Large intestine (tissue), 3 donors: ENCODE results near the gene CASTOR1. TPM values are rescaled to one million over a fixed set of nuclear protein-coding genes. Genes with fewer than 3 reads are reported as not detected.

Experiments
- DNase-seq, 2 donors: peaks; one replicate each; pipeline versions ENCODE4 v3.0.0 to v3.0.0-alpha.2; 2013
- H3K27ac ChIP-seq: one replicate; pipeline ENCODE4 v1.5.1; 2013; ENCODE audit warnings: low read length
- H3K27me3 ChIP-seq: 2 replicates; pipeline ENCODE4 v1.6.1; 2013; ENCODE audit warnings: low read length; ENCODE audit not compliant: control insufficient read depth, insufficient read depth
- H3K36me3 ChIP-seq: 2 replicates; pipeline ENCODE4 v1.6.1; 2013; ENCODE audit warnings: low read length; ENCODE audit not compliant: control insufficient read depth, insufficient read depth
- H3K4me1 ChIP-seq: one replicate; pipeline ENCODE4 v1.6.1; 2013; ENCODE audit warnings: low read length; ENCODE audit not compliant: control insufficient read depth, insufficient read depth
- H3K4me3 ChIP-seq: one replicate; pipeline ENCODE4 v1.5.1; 2013; ENCODE audit warnings: low read length
- H3K9me3 ChIP-seq: one replicate; pipeline ENCODE4 v1.6.1; 2013; ENCODE audit warnings: mild to moderate bottlenecking, low read depth, low read length, moderate library complexity; ENCODE audit not compliant: control insufficient read depth
- WGBS: methylation state at CpG from one replicate; pipeline ENCODE4 v1.1.5; 2013; ENCODE audit warnings: low lambda C conversion rate; ENCODE audit not compliant: insufficient coverage; 5-methylcytosine and 5-hydroxymethylcytosine counted together
- polyA plus RNA-seq: library from polyadenylated mRNA; unstranded; fragments of 120-200 nt; gene quantifications from one replicate; pipeline ENCODE4 v1.2.1, GENCODE V29; 2013

The CASTOR1 gene
- polyA plus RNA-seq, 1 donor, result 7.0 TPM

DNA sequence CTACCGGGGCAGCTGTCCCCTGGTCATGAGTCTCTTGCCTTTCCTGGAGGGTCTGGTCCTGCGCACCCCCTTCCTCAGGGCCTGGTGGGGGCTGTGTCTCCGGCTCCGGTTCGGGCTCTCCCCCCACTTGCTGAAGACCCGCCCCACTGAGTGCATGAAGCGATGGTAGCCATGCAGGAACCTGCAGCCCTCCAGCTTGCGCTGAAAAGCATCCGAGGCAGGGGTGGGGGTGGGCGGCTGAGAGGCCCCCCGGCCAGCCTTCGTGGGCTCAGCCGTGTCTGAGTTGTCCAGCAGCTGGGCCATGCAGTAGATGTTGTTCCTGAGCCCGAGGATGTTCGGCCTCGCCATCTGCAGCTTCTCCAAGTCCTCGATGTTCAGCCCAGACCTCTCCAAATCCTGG, 25.4 kb downstream of the CASTOR1 start:
- no peaks in the 10 kb centered on the region for H3K36me3 ChIP-seq
- peaks cover 19% of the 10 kb centered on the region for H3K4me1 ChIP-seq
- no peak overlapping the region for H3K4me3 ChIP-seq
- WGBS, result no CpG with 5 or more reads among the region's 17 CpGs
- no peaks in the 10 kb centered on the region for H3K9me3 ChIP-seq
- H3K27ac ChIP-seq, result no peak overlapping the region
- H3K27me3 ChIP-seq, result no peaks in the 10 kb centered on the region
- DNase-seq, result no peak

DNA sequence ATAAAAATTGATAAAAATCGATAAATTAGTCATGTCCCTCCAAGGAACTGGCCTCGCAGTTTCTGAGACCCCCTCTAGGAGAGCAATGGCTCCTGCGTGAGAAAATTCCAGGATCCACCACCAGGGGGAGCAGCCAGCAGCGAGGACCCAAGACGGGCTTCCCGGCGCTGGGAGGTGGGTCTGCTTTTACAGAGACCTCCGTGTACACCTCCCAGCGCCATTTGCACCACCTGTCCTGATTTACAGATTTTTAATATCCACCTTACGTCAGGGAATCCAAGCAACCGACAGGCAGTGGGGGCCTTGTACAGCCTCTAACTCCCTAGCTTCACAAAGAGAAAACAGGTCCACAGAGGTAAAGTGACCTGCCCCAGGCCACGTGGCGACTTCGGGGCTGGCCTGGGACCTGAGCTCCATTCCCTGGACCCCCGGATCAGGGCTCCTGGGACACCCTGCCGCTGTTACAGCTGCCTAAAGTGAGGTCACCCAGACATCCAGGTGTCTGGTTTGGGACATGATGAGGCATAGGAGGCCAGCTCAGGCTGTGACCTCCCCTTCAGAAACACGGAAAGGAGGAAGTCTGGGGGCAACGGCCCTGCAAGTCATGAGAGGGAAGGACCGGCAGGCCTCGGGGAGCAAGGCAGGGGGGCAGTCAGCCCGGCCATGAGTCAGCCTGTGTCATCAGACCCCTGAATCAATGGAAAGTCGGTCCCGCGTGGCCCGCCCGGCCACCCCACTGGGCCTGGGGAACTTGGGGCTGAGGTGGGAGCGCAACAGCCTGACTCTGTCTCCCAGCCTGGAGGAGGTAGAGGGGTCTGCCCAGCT, 26.2 kb downstream of the CASTOR1 start:
- Histone ChIP-seq H3K9me3 (no peaks in the 10 kb centered on the region), H3K4me1 (peaks cover 26% of the 10 kb centered on the region), H3K27me3 (no peaks in the 10 kb centered on the region), H3K27ac (no peak overlapping the region), H3K4me3 (no peak overlapping the region), H3K36me3 (no peaks in the 10 kb centered on the region)
- no CpG with 5 or more reads among the region's 27 CpGs for WGBS
- peak in 1 of 2 donors; percentile 53 for DNase-seq

DNA sequence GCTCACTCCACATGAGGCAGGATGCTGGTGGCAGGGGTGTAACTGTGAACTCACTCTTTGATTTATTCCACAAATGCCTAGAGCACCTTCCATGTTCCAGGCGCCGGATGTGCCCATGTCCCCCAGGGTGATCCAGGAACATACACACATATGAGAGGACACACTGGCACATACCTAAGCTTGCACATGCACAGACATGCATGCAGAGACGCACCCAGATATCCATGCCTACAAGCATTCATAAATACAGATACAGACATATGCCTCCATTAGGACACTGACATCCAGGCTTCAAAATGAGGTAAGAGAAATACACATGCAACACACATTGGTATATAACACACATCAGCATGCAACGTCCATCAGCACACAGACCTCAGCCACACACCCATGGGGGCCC, 27.2 kb downstream of the CASTOR1 start:
- WGBS, result no CpG with 5 or more reads among the region's 4 CpGs
- Histone ChIP-seq H3K4me1 (peaks cover 28% of the 10 kb centered on the region), H3K27ac (no peak overlapping the region), H3K4me3 (no peak overlapping the region), H3K27me3 (no peaks in the 10 kb centered on the region), H3K9me3 (no peaks in the 10 kb centered on the region), H3K36me3 (no peaks in the 10 kb centered on the region)
- DNase-seq, result no peak

DNA sequence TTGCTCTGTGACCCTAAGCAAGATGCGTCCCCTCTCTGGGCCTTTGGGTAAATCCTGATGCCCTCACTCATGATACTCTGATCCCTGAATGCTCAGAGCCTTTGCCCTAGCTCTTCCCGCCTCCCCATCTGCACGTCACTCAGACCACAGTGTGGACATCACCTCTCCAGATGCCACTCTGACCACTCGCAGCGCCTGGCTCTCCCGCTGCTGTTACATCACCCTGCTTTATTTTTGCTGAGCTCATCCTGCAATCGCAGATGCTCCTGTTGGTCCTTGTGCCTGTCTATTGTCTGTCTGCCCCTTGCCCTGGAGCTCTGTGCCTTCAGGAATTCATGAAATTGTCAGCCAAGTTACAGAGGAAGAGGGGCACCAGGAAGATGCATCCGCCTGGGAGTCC, 28.2 kb downstream of the CASTOR1 start:
- H3K4me1 ChIP-seq, result peaks cover 23% of the 10 kb centered on the region
- no peaks in the 10 kb centered on the region for H3K9me3 ChIP-seq
- no peaks in the 10 kb centered on the region for H3K36me3 ChIP-seq
- DNase-seq, result no peak
- no peaks in the 10 kb centered on the region for H3K27me3 ChIP-seq
- H3K4me3 ChIP-seq, result no peak overlapping the region
- no CpG with 5 or more reads among the region's 8 CpGs for WGBS
- H3K27ac ChIP-seq, result no peak overlapping the region

DNA sequence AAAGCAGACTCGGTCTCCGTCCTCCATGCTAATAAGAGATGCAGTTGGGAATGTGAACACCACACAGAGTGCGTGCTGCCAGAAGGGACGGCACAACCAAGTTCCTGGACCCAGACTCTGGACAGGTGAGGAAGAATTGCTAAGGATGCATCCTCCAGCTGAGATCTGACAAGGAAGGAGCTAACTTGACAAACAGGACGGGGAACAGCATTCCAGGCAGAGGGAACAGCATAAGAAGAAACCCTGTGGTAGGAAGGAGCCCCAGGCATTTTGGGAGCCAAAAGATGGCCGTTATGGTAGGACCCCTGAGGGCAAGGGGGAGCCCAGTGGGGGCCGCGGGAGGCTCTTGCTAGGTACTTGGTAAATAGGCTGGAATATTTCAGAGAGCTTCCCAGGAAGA, 28.6 kb downstream of the CASTOR1 start:
- H3K4me3 ChIP-seq, result no peak overlapping the region
- DNase-seq, result no peak
- H3K36me3 ChIP-seq, result no peaks in the 10 kb centered on the region
- no CpG with 5 or more reads among the region's 8 CpGs for WGBS
- no peak overlapping the region for H3K27ac ChIP-seq
- H3K27me3 ChIP-seq, result no peaks in the 10 kb centered on the region
- H3K4me1 ChIP-seq, result peaks cover 18% of the 10 kb centered on the region
- H3K9me3 ChIP-seq, result no peaks in the 10 kb centered on the region

DNA sequence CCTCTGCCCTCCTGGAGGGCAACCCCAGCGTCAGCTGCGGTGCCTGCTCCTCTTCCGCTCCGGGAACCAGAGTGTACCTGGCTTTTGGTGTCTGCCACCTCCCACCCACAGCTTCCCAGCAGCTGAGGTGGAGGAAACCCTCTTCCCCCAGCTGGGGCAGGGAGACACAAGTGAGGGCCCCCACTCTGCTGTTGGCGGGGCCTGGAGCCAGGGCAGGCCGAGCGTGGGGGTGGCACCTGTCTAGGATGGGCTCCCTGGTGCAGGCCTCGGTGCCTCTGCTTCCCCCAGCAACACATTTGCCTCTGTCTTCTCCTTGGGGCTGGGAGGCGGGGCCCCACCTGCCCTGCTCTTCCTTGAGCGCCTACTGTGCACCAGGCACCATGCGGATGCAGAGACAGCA, 29.0 kb downstream of the CASTOR1 start:
- no peaks in the 10 kb centered on the region for H3K9me3 ChIP-seq
- H3K27me3 ChIP-seq, result no peaks in the 10 kb centered on the region
- H3K27ac ChIP-seq, result no peak overlapping the region
- WGBS, result no CpG with 5 or more reads among the region's 11 CpGs
- H3K36me3 ChIP-seq, result no peaks in the 10 kb centered on the region
- peaks cover 19% of the 10 kb centered on the region for H3K4me1 ChIP-seq
- DNase-seq, result no peak
- H3K4me3 ChIP-seq, result no peak overlapping the region

DNA sequence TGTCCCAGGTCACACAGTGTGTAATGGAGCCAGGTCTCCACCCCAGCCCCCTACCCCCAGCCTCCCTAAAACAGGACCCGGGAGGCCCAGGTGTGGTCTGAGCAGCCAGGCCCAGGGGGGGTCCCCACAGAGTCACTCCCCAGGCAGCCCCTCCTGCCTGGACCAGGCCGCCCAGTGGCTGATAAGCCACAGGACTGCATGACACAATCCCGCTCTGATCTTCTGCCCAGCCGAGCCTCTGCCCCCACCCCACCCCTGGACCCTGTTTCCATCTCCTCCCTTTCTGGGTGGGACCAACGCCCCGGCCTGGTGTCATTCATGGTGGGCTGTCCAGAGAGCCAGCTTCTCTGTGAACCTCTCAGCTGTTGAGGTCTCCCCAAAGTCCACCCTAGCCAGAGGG, 35.0 kb downstream of the CASTOR1 start:
- H3K36me3 ChIP-seq, result peaks cover 11% of the 10 kb centered on the region
- no peaks in the 10 kb centered on the region for H3K27me3 ChIP-seq
- WGBS, result no CpG with 5 or more reads among the region's 6 CpGs
- H3K4me1 ChIP-seq, result peaks cover 52% of the 10 kb centered on the region
- H3K4me3 ChIP-seq, result no peak overlapping the region
- H3K27ac ChIP-seq, result no peak overlapping the region
- no peak for DNase-seq
- no peaks in the 10 kb centered on the region for H3K9me3 ChIP-seq

DNA sequence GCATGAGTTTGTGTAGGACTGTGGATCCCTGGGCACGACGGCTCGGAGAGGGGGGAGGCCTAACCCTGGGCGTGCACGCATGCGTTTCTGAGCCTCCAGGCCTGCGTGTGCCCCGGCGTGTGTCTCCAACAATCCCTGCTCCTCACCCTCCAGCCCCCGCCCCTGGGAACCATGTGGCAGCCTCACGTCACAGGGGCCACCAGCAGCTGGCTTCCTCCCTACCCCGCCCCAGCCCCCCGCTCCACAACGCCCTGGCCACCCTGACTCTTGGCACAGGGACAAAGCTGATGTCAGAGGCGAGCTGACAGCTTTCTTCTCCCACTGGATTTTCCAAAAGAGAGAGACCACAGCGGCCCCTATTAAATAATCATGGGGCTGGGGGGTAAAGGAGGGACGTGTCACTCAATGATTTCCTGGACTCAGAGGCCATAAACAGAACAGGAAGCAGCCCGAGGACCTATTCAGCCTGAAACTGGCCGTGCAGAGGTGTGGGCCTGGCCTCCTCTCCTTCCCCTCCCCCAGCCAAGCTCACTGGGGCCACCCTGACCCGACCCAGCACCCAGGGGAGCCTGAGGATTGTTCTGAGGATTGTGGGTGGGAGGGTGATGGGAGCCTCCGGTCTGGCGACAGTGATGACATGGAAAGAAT, 36.0 kb downstream of the CASTOR1 start:
- peaks cover 54% of the 10 kb centered on the region for H3K4me1 ChIP-seq
- no peak overlapping the region for H3K4me3 ChIP-seq
- DNase-seq, result peak; percentile 60 to 73

DNA sequence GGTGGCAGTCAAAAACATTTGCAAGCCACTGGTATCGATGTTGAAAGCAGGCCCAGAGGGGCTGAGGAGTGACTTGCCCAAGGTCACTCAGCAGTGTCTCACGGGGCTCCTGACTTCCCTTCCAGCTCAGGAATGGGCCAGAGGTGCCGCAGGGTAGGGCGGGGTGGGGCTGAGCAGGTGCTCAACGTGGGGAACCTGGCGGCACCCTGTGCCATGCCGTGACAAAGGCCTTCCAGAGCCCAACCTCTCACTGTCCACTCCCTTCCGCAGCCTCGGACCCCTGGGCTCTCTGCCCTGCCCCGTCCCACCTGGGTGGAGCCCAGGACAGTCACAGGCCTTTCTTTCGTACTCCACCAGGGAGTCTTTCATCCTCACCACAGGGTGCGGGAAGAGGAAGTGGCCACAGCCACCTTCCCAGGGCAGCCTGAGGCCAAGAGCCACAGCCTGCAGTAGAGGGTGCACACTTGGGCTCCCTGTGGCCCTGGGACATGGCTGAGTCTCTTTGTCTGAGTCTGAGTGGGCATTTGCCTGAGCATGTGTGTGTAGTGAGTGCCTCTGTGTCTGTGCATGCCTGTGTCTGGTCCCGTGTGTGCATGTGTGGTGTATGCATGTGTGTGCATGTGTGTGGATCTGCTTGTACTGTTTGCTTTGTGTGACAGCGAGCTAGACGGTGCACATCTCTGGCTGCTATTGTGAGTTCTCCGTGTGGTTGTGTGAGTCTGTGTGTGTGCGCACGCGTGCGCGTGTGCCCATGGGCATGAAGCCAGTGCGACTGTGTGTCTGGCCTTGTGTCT, 36.7 kb downstream of the CASTOR1 start:
- H3K4me3 ChIP-seq, result no peak overlapping the region
- peak overlapping the region; percentile 16 for H3K27ac ChIP-seq
- no peaks in the 10 kb centered on the region for H3K27me3 ChIP-seq
- H3K4me1 ChIP-seq, result peaks cover 57% of the 10 kb centered on the region
- H3K9me3 ChIP-seq, result no peaks in the 10 kb centered on the region
- peaks cover 11% of the 10 kb centered on the region for H3K36me3 ChIP-seq
- WGBS, result no CpG with 5 or more reads among the region's 22 CpGs
- DNase-seq, result no peak

More for the DNA sequence above, 36.0 kb downstream of the CASTOR1 start:
- no CpG with 5 or more reads among the region's 22 CpGs for WGBS
- Histone ChIP-seq H3K9me3 (no peaks in the 10 kb centered on the region), H3K27me3 (no peaks in the 10 kb centered on the region), H3K36me3 (peaks cover 11% of the 10 kb centered on the region), H3K27ac (peak overlapping the region; percentile 42)

DNA sequence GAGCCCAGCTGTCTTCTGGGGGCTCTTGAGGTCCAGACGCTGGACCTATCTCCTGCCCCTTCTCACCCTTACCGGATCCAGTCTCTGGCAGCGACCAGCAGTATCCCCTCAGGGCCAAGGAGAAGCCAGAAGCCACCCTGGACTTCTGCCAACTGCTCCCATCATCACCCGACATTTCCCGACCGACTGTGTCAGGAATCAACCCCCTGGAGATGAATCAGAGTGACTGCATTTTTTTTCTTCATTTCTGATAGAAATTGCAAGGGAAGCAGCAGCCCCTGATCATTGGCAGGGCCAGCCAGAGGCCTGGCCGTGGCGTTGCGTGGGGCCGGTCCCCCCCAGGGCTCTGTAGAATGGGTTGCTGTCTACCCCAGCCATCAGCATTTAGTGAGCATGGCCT, 37.6 kb downstream of the CASTOR1 start:
- peaks cover 11% of the 10 kb centered on the region for H3K36me3 ChIP-seq
- H3K4me1 ChIP-seq, result peaks cover 66% of the 10 kb centered on the region
- no peaks in the 10 kb centered on the region for H3K27me3 ChIP-seq
- no CpG with 5 or more reads among the region's 10 CpGs for WGBS
- no peaks in the 10 kb centered on the region for H3K9me3 ChIP-seq
- H3K27ac ChIP-seq, result no peak overlapping the region
- no peak overlapping the region for H3K4me3 ChIP-seq
- DNase-seq, result no peak
